ENCODE measurements around the gene MNDA. TPM values are rescaled to one million over a fixed set of nuclear protein-coding genes. Genes with fewer than 3 reads are reported as not detected.
A peak's percentile ranks its signal among the peaks of the same experiment; 100 is the strongest.

Gene MNDA
- total and polyA plus RNA-seq, 2 donors (not counting 1 experiment from before 2014, with no cell fraction given) = 7.1 to 10.1 TPM

DNA sequence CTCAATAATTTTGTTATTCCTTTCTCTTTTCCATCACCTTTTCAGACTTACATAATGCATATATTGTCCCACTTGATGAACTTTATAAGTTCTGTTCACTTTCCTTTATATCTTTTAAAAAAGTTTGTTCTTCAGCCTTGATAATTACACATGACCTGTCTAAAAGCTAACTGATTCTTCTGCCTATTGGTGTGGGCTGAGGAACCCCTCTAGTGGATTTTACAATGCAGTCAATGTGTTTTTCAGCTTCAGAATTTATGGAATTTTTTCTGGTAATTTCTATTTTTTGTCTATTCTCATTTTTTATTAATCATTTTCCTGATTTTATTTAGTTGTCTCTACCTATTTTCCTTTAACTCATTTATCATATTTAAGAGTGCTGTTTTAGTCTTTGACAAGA is 7.5 kb downstream of the MNDA start:
- peaks cover 13% of the 10 kb centered on the region for H3K27me3 Mint-ChIP-seq
- ChIA-PET POLR2A (no interaction called here), CTCF (no interaction called here)
- H3K9me3 Mint-ChIP-seq (ENCODE audit: insufficient read depth) = peaks cover 8% of the 10 kb centered on the region
- H3K27ac Mint-ChIP-seq = no peak overlapping the region
- Histone ChIP-seq H3K9me3 (ENCODE audit: control extremely low read depth in 1 of 3, control insufficient read depth in 2 of 3, insufficient read depth in 1 of 3, low read length in 2 of 3) (peaks cover 0 to 5% (median 3%) of the 10 kb centered on the region in 3 donors), H2AFZ (ENCODE audit: insufficient read depth, low read depth, low read length, poor library complexity, severe bottlenecking) (no peak overlapping the region), H3K4me2 (replicated peaks; ENCODE audit: low read depth, low read length, poor library complexity, severe bottlenecking) (no peak overlapping the region), H3K79me2 (ENCODE audit: control insufficient read depth, insufficient read depth, low read length) (no peaks in the 10 kb centered on the region), H3K27me3 (replicated peaks in 1 of 4; ENCODE audit: control extremely low read depth in 1 of 4, control insufficient read depth in 3 of 4, insufficient read depth in 4 of 4, low read length in 3 of 4) (peaks cover 0 to 8% (median 0%) of the 10 kb centered on the region in 4 experiments), H3K36me3 (replicated peaks in 1 of 2; ENCODE audit: control extremely low read depth in 1 of 2, control insufficient read depth in 1 of 2, extremely low read depth in 1 of 2, insufficient read depth in 2 of 2, low read length in 1 of 2) (no peaks in the 10 kb centered on the region), H3K9ac (ENCODE audit: low read length) (no peak overlapping the region), H3K27ac (ENCODE audit: low read length in 2 of 2) (no peak overlapping the region), H3K4me3 (ENCODE audit: control extremely low read depth in 1 of 5, extremely low read depth in 1 of 5, insufficient read depth in 1 of 5, low read depth in 2 of 5, low read length in 4 of 5) (peak overlapping the region in 1 of 5 experiments; percentile 26), H3K4me1 (ENCODE audit: control insufficient read depth in 2 of 2, insufficient read depth in 2 of 2, low read length in 2 of 2) (no peaks in the 10 kb centered on the region), H4K20me1 (ENCODE audit: control insufficient read depth, insufficient read depth, low read length, poor library complexity, severe bottlenecking) (no peaks in the 10 kb centered on the region)
- intact Hi-C loops (cut with micrococcal nuclease) = no loop called here
- no peak overlapping the region for H3K4me3 Mint-ChIP-seq
- H3K4me1 Mint-ChIP-seq = no peaks in the 10 kb centered on the region
- no peak for DNase-seq
- no peak for TF ChIP-seq EZH2 (IDR thresholded peaks at IDR 0.05; ENCODE audit: borderline replicate concordance, insufficient read depth, low read depth, low read length, poor library complexity, severe bottlenecking)
- TF ChIP-seq, protein P1, sequence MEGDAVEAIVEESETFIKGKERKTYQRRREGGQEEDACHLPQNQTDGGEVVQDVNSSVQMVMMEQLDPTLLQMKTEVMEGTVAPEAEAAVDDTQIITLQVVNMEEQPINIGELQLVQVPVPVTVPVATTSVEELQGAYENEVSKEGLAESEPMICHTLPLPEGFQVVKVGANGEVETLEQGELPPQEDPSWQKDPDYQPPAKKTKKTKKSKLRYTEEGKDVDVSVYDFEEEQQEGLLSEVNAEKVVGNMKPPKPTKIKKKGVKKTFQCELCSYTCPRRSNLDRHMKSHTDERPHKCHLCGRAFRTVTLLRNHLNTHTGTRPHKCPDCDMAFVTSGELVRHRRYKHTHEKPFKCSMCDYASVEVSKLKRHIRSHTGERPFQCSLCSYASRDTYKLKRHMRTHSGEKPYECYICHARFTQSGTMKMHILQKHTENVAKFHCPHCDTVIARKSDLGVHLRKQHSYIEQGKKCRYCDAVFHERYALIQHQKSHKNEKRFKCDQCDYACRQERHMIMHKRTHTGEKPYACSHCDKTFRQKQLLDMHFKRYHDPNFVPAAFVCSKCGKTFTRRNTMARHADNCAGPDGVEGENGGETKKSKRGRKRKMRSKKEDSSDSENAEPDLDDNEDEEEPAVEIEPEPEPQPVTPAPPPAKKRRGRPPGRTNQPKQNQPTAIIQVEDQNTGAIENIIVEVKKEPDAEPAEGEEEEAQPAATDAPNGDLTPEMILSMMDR (IDR thresholded peaks at IDR 0.05) = no peak
- no peak for ATAC-seq (ENCODE audit: low read depth)

DNA sequence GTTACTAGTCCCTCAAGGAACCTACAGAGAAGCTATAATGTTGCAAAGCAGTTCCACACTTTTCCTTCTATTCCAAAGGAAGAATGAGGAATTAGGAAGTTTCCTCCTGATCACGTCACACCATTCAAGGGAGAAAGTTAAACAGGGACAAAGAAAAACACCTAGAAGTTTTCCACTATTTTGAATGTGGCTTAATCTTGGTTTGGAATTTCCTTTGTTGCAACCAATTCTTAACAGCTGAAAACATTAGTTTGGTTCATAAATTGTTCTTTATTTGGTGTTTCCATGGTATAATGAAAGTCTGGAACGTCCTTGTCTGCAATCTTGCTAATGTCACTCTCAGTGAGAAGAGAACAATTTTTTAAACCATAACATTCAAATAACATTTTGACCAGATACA is 8.4 kb downstream of the MNDA start:
- Histone ChIP-seq H3K9me3 (ENCODE audit: control extremely low read depth in 1 of 3, control insufficient read depth in 2 of 3, insufficient read depth in 1 of 3, low read length in 2 of 3) (peaks cover 0 to 5% (median 3%) of the 10 kb centered on the region in 3 donors), H3K27ac (ENCODE audit: low read length in 2 of 2) (no peak overlapping the region), H4K20me1 (ENCODE audit: control insufficient read depth, insufficient read depth, low read length, poor library complexity, severe bottlenecking) (no peaks in the 10 kb centered on the region), H3K27me3 (replicated peaks in 1 of 4; ENCODE audit: control extremely low read depth in 1 of 4, control insufficient read depth in 3 of 4, insufficient read depth in 4 of 4, low read length in 3 of 4) (peaks cover 0 to 8% (median 0%) of the 10 kb centered on the region in 4 experiments), H3K4me1 (ENCODE audit: control insufficient read depth in 2 of 2, insufficient read depth in 2 of 2, low read length in 2 of 2) (no peaks in the 10 kb centered on the region), H2AFZ (ENCODE audit: insufficient read depth, low read depth, low read length, poor library complexity, severe bottlenecking) (no peak overlapping the region), H3K79me2 (ENCODE audit: control insufficient read depth, insufficient read depth, low read length) (no peaks in the 10 kb centered on the region), H3K4me2 (replicated peaks; ENCODE audit: low read depth, low read length, poor library complexity, severe bottlenecking) (no peak overlapping the region), H3K4me3 (ENCODE audit: control extremely low read depth in 1 of 5, extremely low read depth in 1 of 5, insufficient read depth in 1 of 5, low read depth in 2 of 5, low read length in 4 of 5) (peak overlapping the region in 1 of 5 experiments; percentile 3), H3K36me3 (replicated peaks in 1 of 2; ENCODE audit: control extremely low read depth in 1 of 2, control insufficient read depth in 1 of 2, extremely low read depth in 1 of 2, insufficient read depth in 2 of 2, low read length in 1 of 2) (no peaks in the 10 kb centered on the region), H3K9ac (ENCODE audit: low read length) (no peak overlapping the region)
- TF ChIP-seq, protein P1 (IDR thresholded peaks at IDR 0.05) = no peak
- TF ChIP-seq EZH2 (IDR thresholded peaks at IDR 0.05; ENCODE audit: borderline replicate concordance, insufficient read depth, low read depth, low read length, poor library complexity, severe bottlenecking) = no peak
- POLR2A ChIA-PET = no interaction called here
- no CpG with 5 or more reads among the region's 2 CpGs for WGBS (ENCODE audit: insufficient coverage)
- no peak overlapping the region for H3K4me3 Mint-ChIP-seq
- H3K9me3 Mint-ChIP-seq (ENCODE audit: insufficient read depth) = peaks cover 8% of the 10 kb centered on the region
- ATAC-seq (ENCODE audit: low read depth) (no peak), DNase-seq (no peak)
- intact Hi-C loops (cut with micrococcal nuclease) = no loop called here
- no peaks in the 10 kb centered on the region for H3K4me1 Mint-ChIP-seq
- H3K27ac Mint-ChIP-seq = no peak overlapping the region
- CTCF ChIA-PET = no interaction called here
- peaks cover 14% of the 10 kb centered on the region for H3K27me3 Mint-ChIP-seq

Measured in B cell (primary cell).